HepG2 (cell line): Measurements from ENCODE around the gene PTPRCAP. TPM values are rescaled to one million over a fixed set of nuclear protein-coding genes. Genes with fewer than 3 reads are reported as not detected.

ENCODE experiments used
- AGO2 ChIP-seq: fragments of 200-400 bp; formaldehyde crosslinking; optimal IDR thresholded peaks from 2 replicates; pipeline ENCODE3; 2017; ENCODE audit warnings: mild to moderate bottlenecking, low read depth, low read length, moderate library complexity
- ARHGAP35 ChIP-seq: sonication (generic); formaldehyde crosslinking; IDR thresholded peaks from 2 replicates; pipeline ENCODE4 v1.9.0; 2022; ENCODE audit warnings: mild to moderate bottlenecking, inconsistent platforms, moderate library complexity, missing genetic modification reagents, borderline replicate concordance
- ATAD3A ChIP-seq: sonication (generic); formaldehyde crosslinking; IDR thresholded peaks from 2 replicates; pipeline ENCODE4 v1.4.0; 2020; ENCODE audit warnings: missing genetic modification reagents
- ATF7-NPFF ChIP-seq: sonication (generic); formaldehyde crosslinking; IDR thresholded peaks from 2 replicates; pipeline ENCODE4 v1.8.1; 2023; ENCODE audit warnings: mild to moderate bottlenecking, low read depth, missing genetic modification reagents, moderate library complexity
- EED ChIP-seq: sonication (generic); formaldehyde crosslinking; IDR thresholded peaks from 2 replicates; pipeline ENCODE4 v1.5.0; 2020; ENCODE audit warnings: mild to moderate bottlenecking, missing genetic modification reagents
- FIP1L1 ChIP-seq: fragments of 200-400 bp; formaldehyde crosslinking; IDR thresholded peaks from 2 replicates; pipeline ENCODE4 v1.6.1; 2018; ENCODE audit warnings: low read depth, mild to moderate bottlenecking, low read length, moderate library complexity, borderline replicate concordance; ENCODE audit not compliant: insufficient read depth
- HES4 ChIP-seq: sonication (generic); formaldehyde crosslinking; IDR thresholded peaks from 2 replicates; pipeline ENCODE4 v1.9.0; 2021; ENCODE audit warnings: mild to moderate bottlenecking, missing genetic modification reagents, borderline replicate concordance
- IRF2 ChIP-seq: IDR thresholded peaks from 2 replicates; pipeline ENCODE4 v1.6.1; 2018; ENCODE audit warnings: missing genetic modification reagents, missing compliant biosample characterization
- MIXL1 ChIP-seq: IDR thresholded peaks from 2 replicates; pipeline ENCODE4 v1.6.1; 2016
- RBAK ChIP-seq: sonication (generic); formaldehyde crosslinking; IDR thresholded peaks from 2 replicates; pipeline ENCODE4 v1.5.1; 2020; ENCODE audit warnings: mild to moderate bottlenecking, missing genetic modification reagents
- THAP11 ChIP-seq: IDR thresholded peaks from 2 replicates; pipeline ENCODE4 v1.6.1; 2016; ENCODE audit warnings: missing biosample characterization, missing genetic modification reagents
- ZNF230 ChIP-seq: sonication (generic); formaldehyde crosslinking; IDR thresholded peaks from 2 replicates; pipeline ENCODE4 v1.4.0; 2020; ENCODE audit warnings: mild to moderate bottlenecking, missing genetic modification reagents
- ZNF441 ChIP-seq: sonication (generic); formaldehyde crosslinking; IDR thresholded peaks from 2 replicates; pipeline ENCODE4 v1.7.0; 2021; ENCODE audit warnings: missing genetic modification reagents, borderline replicate concordance
- ZNF746 ChIP-seq: sonication (generic); formaldehyde crosslinking; IDR thresholded peaks from 2 replicates; pipeline ENCODE4 v1.8.0; 2022; ENCODE audit warnings: mild to moderate bottlenecking, missing genetic modification reagents
- ZSCAN31 ChIP-seq: sonication (generic); formaldehyde crosslinking; IDR thresholded peaks from 2 replicates; pipeline ENCODE4 v1.5.0; 2020; ENCODE audit warnings: low read depth, mild to moderate bottlenecking, missing genetic modification reagents
- polyA plus RNA-seq, 8 experiments: library from polyadenylated mRNA; depleted of rRNA in 3 of 8; stranded (reverse) in 7 of 8; unstranded in 1 of 8; fragments of >200 nt; fragmentation: Illumina TruSeq in 4 of 8; extraction: Trizol in 4 of 8; gene quantifications; 2 replicates each; pipeline versions ENCODE4 v1.2.1 to v1.2.3, GENCODE V29; 2011 to 2016; ENCODE audit warnings: low read depth in 4 of 8, missing spikeins in 1 of 8, mixed read lengths in 1 of 8; ENCODE audit not compliant: insufficient read depth in 1 of 8
- total RNA-seq, 5 experiments: library from RNA; depleted of rRNA; stranded (reverse); fragments of >200 nt; fragmentation: Illumina TruSeq; extraction: Trizol; gene quantifications; 2 replicates each; pipeline ENCODE4 v1.2.3, GENCODE V29; 2016; ENCODE audit warnings: low read depth in 1 of 5
- TF ChIP-seq, protein P1 (sequence below): sonication (generic); formaldehyde crosslinking; IDR thresholded peaks from 2 replicates; pipeline ENCODE4 v1.5.0; 2020; ENCODE audit warnings: mild to moderate bottlenecking, missing genetic modification reagents, borderline replicate concordance
- TF ChIP-seq, protein P2 (sequence below): sonication (generic); formaldehyde crosslinking; IDR thresholded peaks from 2 replicates; pipeline ENCODE4 v1.4.0; 2020; ENCODE audit warnings: missing genetic modification reagents
- TF ChIP-seq, protein P3 (sequence below): sonication (generic); formaldehyde crosslinking; IDR thresholded peaks from 2 replicates; pipeline ENCODE4 v1.5.1; 2020; ENCODE audit warnings: mild to moderate bottlenecking, missing genetic modification reagents
- TF ChIP-seq, protein P4 (sequence below): IDR thresholded peaks from 2 replicates; pipeline ENCODE4 v1.6.1; 2016; ENCODE audit warnings: low read depth, borderline replicate concordance
- TF ChIP-seq, protein P5 (sequence below): sonication (generic); formaldehyde crosslinking; IDR thresholded peaks from 2 replicates; pipeline ENCODE4 v1.4.0; 2020; ENCODE audit warnings: mild to moderate bottlenecking, missing genetic modification reagents

PTPRCAP gene
- total and polyA plus RNA-seq, 2 of the 13 experiments (the other 11 are each of a cell fraction or from before 2014, with no cell fraction given), result 0.60 to 0.70 TPM

DNA sequence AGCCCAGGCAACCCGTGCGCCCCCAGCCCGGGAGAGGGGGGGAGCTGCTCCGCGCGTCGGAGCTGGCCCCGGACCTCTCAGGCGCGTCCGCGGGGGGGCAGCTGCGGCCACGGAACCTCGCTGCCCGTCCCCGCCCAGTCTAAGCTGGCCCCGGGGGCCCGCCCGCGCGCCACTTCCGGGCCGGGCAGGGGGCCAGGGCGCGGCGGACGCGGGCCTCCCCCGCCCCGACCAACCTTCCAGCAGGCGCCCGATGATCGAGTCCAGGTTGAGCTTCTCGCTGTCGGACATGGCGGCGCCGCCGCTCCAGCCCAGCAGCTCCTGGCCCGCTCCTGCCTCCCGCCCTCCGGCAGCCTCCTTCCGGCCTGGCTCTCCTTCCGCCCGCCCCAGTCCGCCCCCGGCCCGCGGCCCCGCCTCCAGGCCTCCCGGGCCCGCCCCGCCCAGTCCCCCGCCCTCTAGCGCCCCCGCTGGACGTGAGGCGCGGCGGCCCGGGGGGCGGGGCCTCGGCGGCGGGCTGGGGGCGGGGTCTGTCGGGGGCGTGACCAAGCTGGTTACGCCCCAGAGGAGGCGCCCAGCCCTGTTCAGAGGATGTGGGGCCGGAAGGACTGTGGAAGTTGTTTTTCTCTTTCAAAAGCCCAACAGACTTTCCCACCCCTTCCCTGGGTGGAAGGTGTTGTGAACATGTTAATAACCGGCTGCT is 35.8 kb downstream of the PTPRCAP start, which contains the start of gene PPP1CA (continued):
- TF ChIP-seq, protein P1, sequence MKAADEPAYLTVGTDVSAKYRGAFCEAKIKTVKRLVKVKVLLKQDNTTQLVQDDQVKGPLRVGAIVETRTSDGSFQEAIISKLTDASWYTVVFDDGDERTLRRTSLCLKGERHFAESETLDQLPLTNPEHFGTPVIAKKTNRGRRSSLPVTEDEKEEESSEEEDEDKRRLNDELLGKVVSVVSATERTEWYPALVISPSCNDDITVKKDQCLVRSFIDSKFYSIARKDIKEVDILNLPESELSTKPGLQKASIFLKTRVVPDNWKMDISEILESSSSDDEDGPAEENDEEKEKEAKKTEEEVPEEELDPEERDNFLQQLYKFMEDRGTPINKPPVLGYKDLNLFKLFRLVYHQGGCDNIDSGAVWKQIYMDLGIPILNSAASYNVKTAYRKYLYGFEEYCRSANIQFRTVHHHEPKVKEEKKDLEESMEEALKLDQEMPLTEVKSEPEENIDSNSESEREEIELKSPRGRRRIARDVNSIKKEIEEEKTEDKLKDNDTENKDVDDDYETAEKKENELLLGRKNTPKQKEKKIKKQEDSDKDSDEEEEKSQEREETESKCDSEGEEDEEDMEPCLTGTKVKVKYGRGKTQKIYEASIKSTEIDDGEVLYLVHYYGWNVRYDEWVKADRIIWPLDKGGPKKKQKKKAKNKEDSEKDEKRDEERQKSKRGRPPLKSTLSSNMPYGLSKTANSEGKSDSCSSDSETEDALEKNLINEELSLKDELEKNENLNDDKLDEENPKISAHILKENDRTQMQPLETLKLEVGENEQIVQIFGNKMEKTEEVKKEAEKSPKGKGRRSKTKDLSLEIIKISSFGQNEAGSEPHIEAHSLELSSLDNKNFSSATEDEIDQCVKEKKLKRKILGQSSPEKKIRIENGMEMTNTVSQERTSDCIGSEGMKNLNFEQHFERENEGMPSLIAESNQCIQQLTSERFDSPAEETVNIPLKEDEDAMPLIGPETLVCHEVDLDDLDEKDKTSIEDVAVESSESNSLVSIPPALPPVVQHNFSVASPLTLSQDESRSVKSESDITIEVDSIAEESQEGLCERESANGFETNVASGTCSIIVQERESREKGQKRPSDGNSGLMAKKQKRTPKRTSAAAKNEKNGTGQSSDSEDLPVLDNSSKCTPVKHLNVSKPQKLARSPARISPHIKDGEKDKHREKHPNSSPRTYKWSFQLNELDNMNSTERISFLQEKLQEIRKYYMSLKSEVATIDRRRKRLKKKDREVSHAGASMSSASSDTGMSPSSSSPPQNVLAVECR (CRISPR knock-in tag), result peak; percentile 78; the same call in 1 of the 2 replicates
- TF ChIP-seq ZNF230 (CRISPR knock-in tag) (peak; percentile 34; the same call in 1 of the 2 replicates), HES4 (CRISPR knock-in tag) (peak; percentile 46; the same call in 1 of the 2 replicates), FIP1L1 (no peak), IRF2 (0 out of 2 replicates have a peak, but pooled peaks have one; percentile 48), RBAK (CRISPR knock-in tag) (no peak), ATAD3A (CRISPR knock-in tag) (no peak), ZSCAN31 (CRISPR knock-in tag) (no peak; the same call in none of the 2 replicates), ZNF746 (CRISPR knock-in tag) (peak; percentile 20; the same call in 1 of the 2 replicates), ZNF441 (CRISPR knock-in tag) (peak; percentile 66; the same call in 1 of the 2 replicates), MIXL1 (CRISPR knock-in tag) (peak; percentile 10; the same call in 1 of the 2 replicates), ARHGAP35 (CRISPR knock-in tag) (no peak), THAP11 (CRISPR knock-in tag) (peak; percentile 61), EED (CRISPR knock-in tag) (0 out of 2 replicates have a peak, but pooled peaks have one; percentile 8), ATF7-NPFF (CRISPR knock-in tag) (peak; percentile 48; the same call in 1 of the 2 replicates), AGO2 (peak; percentile 11)
- TF ChIP-seq, protein P2, sequence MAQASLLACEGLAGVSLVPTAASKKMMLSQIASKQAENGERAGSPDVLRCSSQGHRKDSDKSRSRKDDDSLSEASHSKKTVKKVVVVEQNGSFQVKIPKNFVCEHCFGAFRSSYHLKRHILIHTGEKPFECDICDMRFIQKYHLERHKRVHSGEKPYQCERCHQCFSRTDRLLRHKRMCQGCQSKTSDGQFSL, result peak; percentile 89
- TF ChIP-seq, protein P3, sequence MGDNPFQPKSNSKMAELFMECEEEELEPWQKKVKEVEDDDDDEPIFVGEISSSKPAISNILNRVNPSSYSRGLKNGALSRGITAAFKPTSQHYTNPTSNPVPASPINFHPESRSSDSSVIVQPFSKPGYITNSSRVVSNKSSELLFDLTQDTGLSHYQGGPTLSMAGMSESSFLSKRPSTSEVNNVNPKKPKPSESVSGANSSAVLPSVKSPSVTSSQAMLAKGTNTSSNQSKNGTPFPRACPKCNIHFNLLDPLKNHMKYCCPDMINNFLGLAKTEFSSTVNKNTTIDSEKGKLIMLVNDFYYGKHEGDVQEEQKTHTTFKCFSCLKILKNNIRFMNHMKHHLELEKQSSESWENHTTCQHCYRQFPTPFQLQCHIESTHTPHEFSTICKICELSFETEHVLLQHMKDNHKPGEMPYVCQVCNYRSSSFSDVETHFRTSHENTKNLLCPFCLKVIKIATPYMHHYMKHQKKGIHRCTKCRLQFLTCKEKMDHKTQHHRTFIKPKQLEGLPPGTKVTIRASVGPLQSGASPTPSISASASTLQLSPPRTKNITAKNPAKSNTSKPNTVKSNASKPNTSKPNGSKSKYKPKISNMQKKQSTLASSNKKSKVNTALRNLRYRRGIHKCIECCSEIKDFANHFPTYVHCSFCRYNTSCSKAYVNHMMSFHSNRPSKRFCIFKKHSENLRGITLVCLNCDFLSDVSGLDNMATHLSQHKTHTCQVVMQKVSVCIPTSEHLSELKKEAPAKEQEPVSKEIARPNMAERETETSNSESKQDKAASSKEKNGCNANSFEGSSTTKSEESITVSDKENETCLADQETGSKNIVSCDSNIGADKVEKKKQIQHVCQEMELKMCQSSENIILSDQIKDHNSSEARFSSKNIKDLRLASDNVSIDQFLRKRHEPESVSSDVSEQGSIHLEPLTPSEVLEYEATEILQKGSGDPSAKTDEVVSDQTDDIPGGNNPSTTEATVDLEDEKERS (CRISPR knock-in tag), result no peak
- TF ChIP-seq, protein P4, sequence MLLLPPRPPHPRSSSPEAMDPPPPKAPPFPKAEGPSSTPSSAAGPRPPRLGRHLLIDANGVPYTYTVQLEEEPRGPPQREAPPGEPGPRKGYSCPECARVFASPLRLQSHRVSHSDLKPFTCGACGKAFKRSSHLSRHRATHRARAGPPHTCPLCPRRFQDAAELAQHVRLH (CRISPR knock-in tag), result 0 out of 2 replicates have a peak, but pooled peaks have one; percentile 4
- TF ChIP-seq, protein P5, sequence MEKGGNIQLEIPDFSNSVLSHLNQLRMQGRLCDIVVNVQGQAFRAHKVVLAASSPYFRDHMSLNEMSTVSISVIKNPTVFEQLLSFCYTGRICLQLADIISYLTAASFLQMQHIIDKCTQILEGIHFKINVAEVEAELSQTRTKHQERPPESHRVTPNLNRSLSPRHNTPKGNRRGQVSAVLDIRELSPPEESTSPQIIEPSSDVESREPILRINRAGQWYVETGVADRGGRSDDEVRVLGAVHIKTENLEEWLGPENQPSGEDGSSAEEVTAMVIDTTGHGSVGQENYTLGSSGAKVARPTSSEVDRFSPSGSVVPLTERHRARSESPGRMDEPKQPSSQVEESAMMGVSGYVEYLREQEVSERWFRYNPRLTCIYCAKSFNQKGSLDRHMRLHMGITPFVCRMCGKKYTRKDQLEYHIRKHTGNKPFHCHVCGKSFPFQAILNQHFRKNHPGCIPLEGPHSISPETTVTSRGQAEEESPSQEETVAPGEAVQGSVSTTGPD, result no peak
